HG03558 (cell line): ENCODE results near the gene SLC6A18.
"Not testable (repeated sequence)": the region's sequence is repeated elsewhere in the genome, so short reads cannot be mapped to it uniquely, and the experiment has no call there.

Experiments used
- ATAC-seq: cut with Tn5 transposase; IDR thresholded peaks from one replicate; pipeline ENCODE4 v1.9.1; 2021; ENCODE audit warnings: moderate number of reproducible peaks; ENCODE audit not compliant: unreplicated experiment; ENCODE audit errors: extremely low read depth

Gene SLC6A18

GRCh38 chr5:1270426-1270825 is 45.2 kb downstream of the SLC6A18 start:
- ATAC-seq, result no peak

- ATAC-seq, result no peak
These were observed 46.0 kb downstream of the SLC6A18 start for GRCh38 chr5:1270933-1271914.

GRCh38 chr5:1272201-1272600 is 47.0 kb downstream of the SLC6A18 start:
- ATAC-seq, result no peak

- no peak for ATAC-seq
These were observed 48.6 kb downstream of the SLC6A18 start for GRCh38 chr5:1273745-1274144.

- ATAC-seq, result no peak
These were observed 49.3 kb downstream of the SLC6A18 start for GRCh38 chr5:1274471-1274870.

- not testable (repeated sequence) for ATAC-seq
These were observed 50.5 kb downstream of the SLC6A18 start for GRCh38 chr5:1275397-1276391.

GRCh38 chr5:1276930-1277329 is 51.7 kb downstream of the SLC6A18 start:
- no peak for ATAC-seq

GRCh38 chr5:1277331-1277730 is 52.1 kb downstream of the SLC6A18 start:
- ATAC-seq, result no peak

GRCh38 chr5:1277781-1278180 is 52.6 kb downstream of the SLC6A18 start:
- ATAC-seq, result no peak

GRCh38 chr5:1278216-1278615 is 53.0 kb downstream of the SLC6A18 start:
- ATAC-seq, result no peak

GRCh38 chr5:1278656-1279442 is 53.7 kb downstream of the SLC6A18 start:
- ATAC-seq, result no peak

GRCh38 chr5:1279443-1280151 is 54.4 kb downstream of the SLC6A18 start:
- no peak for ATAC-seq

GRCh38 chr5:1280177-1281037 is 55.2 kb downstream of the SLC6A18 start:
- no peak for ATAC-seq

- ATAC-seq, result no peak
These were observed 56.1 kb downstream of the SLC6A18 start for GRCh38 chr5:1281038-1281882.

GRCh38 chr5:1282131-1282992 is 57.2 kb downstream of the SLC6A18 start:
- ATAC-seq, result no peak

- ATAC-seq, result not testable (repeated sequence)
These were observed 58.0 kb downstream of the SLC6A18 start for GRCh38 chr5:1282993-1283728.
